ENCODE results near the gene KDM5B.

GRCh38 chr1:202788800-202789199 is 19.4 kb downstream of the KDM5B start:
- TF ChIP-seq CTCF (IDR thresholded peaks at IDR 0.05 in 2 of 3, conservative IDR thresholded peaks at IDR 0.05 in 1 of 3; ENCODE audit: borderline replicate concordance in 1 of 3, insufficient read depth in 1 of 3, low read depth in 2 of 3, low read length in 2 of 3) (no peak), EZH2 (IDR thresholded peaks at IDR 0.05) (no peak), POLR2A (IDR thresholded peaks at IDR 0.05; ENCODE audit: borderline replicate concordance, extremely low read depth, insufficient read depth, insufficient read length) (no peak), JUND (IDR thresholded peaks at IDR 0.05) (no peak), YY1 (IDR thresholded peaks at IDR 0.05; ENCODE audit: extremely low read depth, insufficient replicate concordance, low read depth, low read length) (no peak), SIN3A (IDR thresholded peaks at IDR 0.05; ENCODE audit: low read depth) (no peak), POLR2AphosphoS5 (IDR thresholded peaks at IDR 0.05; ENCODE audit: low read depth, low read length) (no peak), TCF7L2 (IDR thresholded peaks at IDR 0.05; ENCODE audit: borderline replicate concordance, extremely low read depth, insufficient read depth, insufficient read length) (no peak), EGR1 (IDR thresholded peaks at IDR 0.05; ENCODE audit: low read depth) (no peak), CEBPB (IDR thresholded peaks at IDR 0.05; ENCODE audit: low read depth) (no peak), ATF3 (IDR thresholded peaks at IDR 0.05) (no peak), MAX (IDR thresholded peaks at IDR 0.05) (no peak), EZH2phosphoT487 (IDR thresholded peaks at IDR 0.05; ENCODE audit: borderline replicate concordance) (no peak), ZNF274 (IDR thresholded peaks at IDR 0.05; ENCODE audit: low read depth, low read length) (no peak)

Data from HCT116 (cell line).